ENCODE data around the gene RASA3.
"Not testable (repeated sequence)": the region's sequence is repeated elsewhere in the genome, so short reads cannot be mapped to it uniquely, and the experiment has no call there.

Gene RASA3

DNA sequence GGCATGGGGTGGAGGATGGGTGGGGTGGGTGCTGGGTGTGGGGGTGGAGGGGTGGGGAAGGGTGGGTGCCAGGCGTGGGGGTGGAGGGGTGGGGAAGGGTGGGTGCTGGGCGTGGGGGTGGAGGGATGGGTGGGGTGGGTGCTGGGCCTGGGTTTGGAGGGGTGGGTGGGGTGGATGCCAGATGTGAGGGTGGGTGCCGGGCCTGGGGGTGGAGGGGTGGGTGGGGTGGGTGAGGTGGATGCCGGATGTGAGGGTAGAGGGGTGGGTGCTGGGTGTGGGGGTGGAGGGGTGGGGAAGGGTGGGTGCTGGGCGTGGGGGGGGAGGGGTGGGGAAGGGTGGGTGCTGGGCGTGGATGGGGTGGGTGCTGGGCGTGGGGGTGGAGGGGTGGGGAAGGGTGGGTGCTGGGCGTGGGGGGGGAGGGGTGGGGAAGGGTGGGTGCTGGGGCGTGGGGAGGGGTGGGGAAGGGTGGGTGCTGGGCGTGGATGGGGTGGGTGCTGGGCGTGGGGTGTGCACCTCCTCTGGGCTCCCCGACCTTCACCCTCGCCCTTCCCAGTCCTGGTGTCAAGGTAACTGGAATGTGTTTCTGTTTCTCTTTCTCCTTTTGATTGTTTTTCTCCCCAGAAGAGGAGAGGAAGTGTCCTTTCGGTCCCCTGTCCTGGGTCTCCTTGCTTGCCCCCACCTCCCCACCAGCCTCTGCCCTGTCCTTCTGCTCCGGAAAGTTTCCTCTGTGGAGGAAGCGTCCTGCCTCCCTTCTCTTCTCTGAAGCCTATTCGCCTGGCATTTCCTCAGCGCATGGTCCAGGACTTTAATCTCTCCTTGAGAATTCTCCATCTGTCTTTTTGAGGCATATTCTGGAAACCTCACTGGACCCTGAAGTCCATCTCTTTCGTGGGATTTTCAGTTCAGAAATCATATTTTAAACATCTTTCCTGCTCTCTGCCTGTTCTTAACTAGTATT is 23.8 kb upstream of the RASA3 start:
- no peak for DNase-seq (ENCODE audit: low read depth in 2 of 2)

DNA sequence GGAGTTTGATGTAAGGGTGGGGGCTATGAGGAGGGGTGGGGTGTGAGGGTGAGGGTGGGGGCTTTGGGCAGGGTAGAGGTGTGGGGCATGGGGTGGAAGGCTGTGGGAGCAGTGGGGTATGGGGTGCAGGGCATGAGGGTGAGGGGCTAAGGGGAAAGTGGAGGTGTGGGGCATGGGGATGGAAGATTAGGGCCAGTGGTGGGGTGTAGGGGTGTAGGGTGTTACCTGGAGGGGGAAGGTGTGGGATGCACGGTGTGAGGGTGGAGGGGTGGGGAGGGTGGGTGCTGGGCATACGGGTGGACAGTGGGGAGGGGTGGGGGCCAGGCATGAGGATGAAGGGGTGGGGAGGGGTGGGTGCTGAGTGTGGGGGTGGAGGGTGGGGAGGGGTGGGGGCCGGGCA is 22.9 kb upstream of the RASA3 start:
- no peak for DNase-seq (ENCODE audit: low read depth in 2 of 2)

DNA sequence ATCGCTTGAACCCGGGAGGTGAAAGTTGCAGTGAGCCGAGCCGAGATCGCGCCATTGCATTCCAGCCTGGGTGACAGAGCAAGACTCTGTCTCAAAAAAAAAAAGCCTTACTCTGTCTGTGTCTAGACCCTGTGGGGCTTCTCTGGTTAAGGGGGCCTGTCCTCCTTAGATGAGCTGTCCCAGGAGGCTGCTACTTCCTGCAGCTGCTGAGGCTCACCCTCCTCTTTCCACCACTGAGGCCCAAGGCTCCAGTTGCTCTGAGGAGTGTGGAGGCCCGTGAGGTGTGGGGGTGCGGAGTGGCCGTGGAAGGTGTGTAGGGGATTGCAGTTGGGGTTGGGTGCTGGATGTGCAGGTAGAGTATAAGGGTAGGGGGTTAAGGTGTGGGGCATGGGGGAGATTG is 22.1 kb upstream of the RASA3 start:
- DNase-seq (ENCODE audit: low read depth in 2 of 2): no peak

DNA sequence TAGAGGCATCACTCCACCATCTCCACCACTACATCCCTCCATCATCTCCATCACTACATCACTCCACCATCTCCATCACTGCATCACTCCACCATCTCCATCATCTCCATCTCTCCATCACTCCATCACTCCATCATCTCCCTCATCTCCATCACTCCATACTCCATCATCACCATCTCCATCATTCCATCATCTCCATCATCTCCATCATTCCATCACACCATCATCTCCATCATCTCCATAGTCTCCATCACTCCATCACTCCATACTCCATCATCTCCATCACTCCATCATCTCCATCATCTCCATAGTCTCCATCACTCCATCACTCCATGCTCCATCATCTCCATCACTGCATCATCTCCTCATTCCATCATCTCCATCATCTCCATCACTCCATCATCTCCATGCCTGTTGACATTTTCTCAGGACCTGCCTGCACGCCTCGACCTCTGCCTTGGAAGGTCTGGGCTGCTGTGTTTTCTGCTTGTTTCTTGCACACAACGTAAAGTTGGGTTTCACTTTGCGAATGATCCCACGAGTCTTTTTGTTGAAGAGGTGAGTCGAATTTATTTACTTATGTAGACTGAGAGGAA is 21.2 kb upstream of the RASA3 start:
- no peak for DNase-seq (ENCODE audit: low read depth in 2 of 2)

DNA sequence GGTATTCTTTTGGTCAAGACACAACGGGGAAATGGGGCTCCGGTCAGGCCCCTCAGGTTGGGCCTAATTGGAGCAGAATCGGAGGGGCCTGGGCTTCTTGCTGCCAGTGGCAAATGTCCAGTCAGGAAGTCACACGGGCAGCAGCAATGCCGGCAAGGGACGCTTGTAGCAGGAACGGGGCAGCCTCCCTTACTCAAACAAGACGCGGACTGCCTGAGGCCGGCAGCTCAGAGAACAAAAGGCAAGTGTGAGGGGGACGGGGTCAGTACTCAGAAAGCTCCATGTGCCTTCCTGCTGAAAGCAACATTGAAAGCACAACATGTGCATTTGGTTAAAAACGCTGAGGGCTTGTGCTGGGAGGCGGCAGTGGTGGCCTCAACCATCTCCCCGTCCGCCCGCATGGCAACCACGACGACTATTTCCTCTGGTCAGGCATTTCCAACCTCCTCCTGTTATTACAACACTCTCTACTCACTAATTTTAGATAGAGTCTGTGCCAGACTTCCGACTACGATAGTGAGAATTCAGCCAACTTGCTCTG is 20.5 kb upstream of the RASA3 start:
- no peak for DNase-seq (ENCODE audit: low read depth in 2 of 2)

DNA sequence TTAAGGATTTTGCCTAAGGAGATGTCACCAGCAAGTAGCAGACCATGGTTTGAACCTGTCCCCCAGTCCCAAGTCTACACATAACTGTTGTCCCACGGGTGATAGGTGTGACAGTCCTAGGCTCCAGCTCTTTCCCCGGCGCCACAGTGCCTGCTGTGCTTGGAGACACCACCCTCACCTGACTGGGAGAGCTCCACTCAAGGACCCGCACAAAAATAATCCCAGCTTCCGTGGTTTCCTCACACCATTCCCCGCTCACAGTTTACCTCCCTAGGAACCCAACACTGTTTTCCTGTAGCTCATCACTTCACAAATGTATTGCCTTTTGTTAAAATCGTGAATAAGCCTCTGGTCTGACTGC is 19.8 kb upstream of the RASA3 start:
- no peak for DNase-seq (ENCODE audit: low read depth in 2 of 2)

DNA sequence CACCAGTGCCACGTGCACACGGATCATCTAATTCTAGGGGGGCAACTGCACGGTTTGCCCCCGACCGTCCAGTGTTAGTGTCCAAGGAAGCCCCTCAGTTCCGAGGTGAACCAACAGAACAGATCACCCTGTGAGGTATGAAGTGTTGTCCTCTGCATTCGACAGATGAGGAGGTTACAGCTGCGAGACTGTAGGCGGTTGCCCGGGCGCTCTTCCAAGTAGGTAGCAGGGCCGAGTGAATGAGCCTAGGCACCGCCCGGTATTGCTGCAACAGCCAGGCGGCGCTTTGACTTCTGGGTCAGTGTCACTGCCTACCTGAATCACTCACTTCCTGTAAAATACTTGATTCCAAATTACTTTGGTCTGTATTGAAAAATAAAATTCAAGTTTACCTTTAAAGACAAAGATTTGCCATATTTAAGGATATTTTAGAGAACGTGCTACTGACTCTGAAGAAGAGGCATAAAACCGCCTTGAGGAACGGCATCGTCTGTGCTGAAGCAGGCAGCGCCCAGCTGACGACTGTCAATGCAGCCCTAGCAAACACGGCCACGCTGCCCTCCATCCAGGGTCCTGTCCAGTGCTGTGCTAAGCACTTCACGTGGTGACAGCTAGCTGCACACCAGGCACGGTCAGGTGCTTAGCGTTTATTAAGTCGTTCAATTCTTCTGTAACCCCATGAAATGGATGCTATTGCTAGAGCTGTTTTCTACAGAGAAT is 19.3 kb upstream of the RASA3 start:
- DNase-seq (ENCODE audit: low read depth in 2 of 2): no peak

DNA sequence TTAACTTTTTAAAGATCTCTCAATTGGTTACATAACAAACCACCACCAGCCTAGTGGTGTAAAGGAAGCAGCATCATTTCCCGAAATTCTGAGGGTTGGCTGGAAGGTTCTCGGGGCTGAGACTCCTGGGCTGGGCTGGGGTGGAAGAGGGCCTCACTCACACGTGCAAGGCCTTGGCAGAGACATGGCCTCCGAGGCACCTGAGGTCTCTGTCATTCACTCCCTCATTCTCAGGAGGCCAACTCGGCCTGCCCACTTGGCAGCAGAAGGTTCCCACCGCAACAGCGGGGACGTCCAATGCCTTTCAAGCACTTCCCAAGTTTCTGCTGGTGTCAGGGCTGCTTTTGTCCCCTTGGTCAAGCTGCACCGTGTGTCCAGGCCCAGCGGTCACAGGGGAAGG is 18.6 kb upstream of the RASA3 start:
- no peak for DNase-seq (ENCODE audit: low read depth in 2 of 2)

DNA sequence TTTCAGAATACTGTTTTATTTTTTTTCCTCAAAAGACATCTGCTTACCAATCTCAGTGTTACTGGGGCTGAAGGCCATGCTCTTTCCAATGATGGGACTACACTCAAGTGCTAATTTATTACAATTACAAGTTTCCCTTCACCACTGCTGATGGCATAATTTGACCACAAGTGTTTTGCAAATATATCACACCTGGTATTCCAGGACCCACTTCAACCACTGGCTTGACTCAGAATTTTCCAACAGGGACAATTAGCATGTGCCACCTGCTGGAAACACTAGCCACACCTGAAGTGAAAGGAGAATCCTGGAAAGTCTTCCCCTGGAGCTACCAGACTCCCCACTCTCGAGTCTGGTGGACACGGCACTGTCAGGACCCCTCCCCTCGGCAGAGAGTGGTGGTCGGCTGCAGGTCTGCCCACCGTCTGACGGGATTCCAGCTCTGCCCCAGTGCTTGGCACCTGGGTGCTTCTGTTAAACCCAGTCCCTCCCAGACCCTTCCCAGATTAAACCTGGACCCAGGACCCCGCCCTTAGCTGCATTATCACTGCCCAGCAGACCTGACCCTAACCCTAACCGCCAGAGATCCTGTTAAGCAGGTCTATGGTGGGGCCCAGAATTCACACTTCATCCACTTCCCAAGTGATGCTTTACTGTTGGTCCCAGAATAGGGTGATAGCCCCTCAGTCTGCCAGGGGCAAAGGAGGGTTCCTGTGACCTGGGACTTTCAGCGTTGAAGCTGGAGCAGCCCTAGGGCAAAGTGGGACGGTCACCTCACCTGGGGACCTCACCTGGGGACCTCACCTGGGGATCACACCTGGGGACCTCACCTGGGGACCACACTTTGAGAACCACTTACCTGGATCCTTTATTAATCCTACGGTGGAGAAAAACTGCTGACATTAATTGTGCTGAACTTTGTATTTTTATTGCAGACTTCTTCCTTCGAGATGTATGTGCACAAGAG is 17.6 kb upstream of the RASA3 start:
- no peak for DNase-seq (ENCODE audit: low read depth in 2 of 2)

DNA sequence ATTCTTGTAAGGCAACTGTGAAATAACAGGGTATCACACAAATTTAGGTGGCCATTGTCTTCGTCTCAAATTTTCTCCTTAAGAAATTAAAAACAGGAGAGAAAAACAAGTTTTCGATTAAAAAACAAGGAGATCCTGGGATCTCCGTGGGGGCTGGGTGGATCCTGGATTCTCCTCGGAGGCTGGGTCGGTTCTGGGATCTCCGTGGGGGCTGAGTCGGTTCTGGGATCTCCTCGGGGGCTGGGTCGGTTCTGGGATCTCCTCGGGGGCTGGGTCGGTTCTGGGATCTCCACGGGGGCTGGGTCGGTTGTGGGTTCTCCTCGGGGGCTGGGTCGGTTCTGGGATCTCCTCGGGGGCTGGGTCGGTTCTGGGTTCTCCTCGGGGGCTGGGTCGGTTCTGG is 16.5 kb upstream of the RASA3 start:
- DNase-seq (ENCODE audit: low read depth in 2 of 2): not testable (repeated sequence)

DNA sequence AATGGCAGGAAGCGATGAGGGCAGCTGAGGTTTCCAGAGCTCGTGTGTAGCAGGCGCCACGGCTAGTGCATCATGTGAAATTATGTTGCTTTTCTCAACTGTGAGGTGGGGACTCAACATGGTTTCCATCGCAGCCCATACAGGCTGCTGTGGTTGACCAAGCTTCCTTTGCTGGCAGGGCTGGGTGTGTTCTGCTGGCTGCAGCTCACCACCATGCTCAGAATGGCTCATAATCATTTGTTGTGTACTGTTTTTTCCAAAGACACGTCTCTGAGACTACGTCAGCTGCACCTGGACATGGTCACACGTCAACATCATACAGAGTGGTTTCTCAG is 16.1 kb upstream of the RASA3 start:
- DNase-seq (ENCODE audit: low read depth in 2 of 2): peak; percentile 70 to 72

DNA sequence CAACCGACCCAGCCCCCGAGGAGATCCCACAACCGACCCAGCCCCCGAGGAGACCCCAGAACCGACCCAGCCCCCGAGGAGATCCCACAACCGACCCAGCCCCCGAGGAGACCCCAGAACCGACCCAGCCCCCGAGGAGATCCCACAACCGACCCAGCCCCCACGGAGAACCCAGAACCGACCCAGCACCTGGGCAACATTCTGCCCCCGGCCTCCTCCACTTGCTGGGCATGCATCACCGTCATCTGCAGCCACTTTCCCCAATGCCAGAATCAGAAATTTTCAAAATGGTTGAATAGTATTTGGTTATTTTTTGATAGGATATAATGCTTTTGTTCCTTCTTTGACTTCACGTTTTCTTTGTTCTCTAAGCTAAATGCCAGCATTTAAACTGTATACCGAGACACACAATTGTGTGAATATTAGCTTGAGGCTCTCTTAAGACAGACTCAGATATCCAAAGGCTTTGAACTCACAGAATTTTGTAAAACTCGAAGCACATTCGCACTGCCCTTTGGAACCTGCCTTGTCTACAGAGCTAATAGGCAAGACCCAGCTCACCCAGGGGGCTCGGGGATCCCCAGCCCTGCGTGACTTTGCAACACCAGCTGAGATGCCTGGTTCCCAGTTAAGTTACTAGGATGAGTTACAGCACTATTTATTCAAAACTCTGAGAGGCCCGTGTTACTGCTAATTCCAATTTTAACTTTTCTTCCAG is 15.5 kb upstream of the RASA3 start:
- no peak for DNase-seq (ENCODE audit: low read depth in 2 of 2)

DNA sequence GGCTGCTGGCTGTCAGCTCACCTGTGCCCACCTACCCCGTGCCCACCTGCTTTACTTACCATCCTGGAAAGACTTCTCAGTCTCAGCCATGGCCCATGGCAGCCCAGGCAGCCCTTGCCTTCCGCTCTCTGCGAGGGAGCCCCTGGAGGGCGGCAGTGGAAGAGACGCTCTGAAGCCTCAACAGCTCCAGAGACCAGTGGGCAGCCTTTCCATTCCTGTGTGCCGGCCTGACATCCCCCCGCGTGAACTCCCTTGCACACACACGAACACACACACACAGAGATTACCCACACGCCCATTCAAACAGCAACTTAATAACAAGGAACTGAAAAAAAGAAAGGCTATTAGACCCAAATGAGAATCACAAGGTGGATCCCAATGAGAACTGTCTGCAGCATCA is 14.2 kb upstream of the RASA3 start:
- no peak for DNase-seq (ENCODE audit: low read depth in 2 of 2)

DNA sequence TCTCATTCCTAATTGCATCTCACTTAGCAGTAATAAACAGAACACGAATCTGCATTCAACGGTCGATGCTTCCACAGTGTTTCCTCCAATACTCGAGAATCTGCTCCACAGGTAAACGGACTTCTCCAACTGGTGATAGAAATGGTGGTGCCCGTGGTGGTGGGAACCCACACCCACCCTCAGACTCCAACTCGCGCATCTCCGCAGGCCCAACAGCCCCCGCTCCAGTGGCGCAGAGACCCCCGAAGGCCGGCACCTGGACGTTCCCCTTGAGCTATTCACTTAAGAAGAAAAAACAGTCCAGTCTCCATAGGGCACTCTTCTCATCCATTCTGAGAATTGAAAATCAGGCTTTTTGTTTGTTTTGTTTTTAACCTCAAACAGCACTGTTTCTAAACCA is 13.8 kb upstream of the RASA3 start:
- no peak for DNase-seq (ENCODE audit: low read depth in 2 of 2)

DNA sequence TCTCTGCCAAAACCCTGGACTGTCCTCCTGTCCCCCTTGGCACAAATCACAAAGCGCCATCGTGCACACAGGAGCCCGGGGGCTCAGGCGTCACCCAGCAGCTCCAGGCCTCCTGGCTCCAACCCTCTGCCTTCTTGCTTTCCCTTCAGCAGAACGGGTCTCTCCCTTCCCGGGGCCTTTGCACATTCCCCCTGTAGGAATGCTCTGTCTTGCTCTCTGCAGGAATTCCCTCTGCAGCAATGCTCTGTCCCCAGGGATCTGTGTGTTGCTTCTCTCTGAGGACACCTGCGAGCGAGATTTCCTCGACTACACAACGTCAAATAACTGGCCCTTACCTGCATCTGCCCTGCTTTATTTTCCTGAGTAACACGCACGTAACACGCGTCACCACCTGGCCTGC is 13.3 kb upstream of the RASA3 start:
- DNase-seq (ENCODE audit: low read depth in 2 of 2): no peak

DNA sequence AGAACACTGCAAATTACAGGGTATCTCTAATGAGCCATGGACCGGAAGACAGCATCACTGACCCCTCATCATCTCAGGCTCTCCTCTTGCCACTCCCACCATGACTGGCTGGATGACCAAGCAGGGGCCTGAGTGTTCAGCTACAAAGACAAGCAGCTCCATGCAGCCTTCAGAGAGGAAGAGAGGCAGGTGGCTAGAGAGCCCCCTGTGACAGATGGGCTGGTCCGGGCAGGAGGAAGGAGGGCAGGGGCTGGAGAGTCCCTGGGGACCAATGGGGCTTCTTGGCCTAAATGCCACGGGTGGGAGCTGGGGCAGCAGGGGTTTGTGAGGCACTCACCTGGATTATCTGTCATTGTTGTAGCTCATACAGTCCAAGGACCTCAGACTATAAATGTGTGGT is 12.8 kb upstream of the RASA3 start:
- no peak for DNase-seq (ENCODE audit: low read depth in 2 of 2)

DNA sequence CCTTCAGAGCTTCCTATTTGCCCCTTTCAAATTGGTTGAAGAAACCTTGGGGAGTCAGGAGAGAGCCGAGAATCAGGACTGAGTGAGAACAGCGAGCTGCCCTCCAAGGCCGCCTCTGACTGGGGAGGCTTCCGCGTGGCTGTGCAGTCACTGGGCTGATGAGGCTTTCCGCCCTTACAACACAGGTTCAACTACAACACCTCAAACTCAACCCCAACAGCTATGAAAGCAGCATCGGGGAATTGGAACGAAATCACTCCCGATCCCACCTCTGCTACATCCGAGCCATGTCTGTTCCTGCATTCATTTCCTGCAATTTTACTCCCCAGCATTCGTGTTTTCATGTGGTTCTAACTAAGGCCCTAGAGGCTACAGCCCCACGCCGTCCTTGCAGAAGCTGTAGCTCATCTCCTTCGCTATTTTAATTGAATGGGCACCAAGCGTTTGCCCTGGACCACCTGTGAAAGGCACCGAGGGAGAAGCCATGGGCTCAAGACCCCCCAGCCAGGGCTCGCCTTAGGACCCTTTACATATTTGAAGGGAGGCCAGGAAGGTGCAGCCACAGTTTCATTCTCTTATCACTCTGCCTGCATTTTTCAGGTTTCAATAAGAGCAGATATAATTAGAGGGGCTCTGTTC is 12.3 kb upstream of the RASA3 start:
- no peak for DNase-seq (ENCODE audit: low read depth in 2 of 2)

DNA sequence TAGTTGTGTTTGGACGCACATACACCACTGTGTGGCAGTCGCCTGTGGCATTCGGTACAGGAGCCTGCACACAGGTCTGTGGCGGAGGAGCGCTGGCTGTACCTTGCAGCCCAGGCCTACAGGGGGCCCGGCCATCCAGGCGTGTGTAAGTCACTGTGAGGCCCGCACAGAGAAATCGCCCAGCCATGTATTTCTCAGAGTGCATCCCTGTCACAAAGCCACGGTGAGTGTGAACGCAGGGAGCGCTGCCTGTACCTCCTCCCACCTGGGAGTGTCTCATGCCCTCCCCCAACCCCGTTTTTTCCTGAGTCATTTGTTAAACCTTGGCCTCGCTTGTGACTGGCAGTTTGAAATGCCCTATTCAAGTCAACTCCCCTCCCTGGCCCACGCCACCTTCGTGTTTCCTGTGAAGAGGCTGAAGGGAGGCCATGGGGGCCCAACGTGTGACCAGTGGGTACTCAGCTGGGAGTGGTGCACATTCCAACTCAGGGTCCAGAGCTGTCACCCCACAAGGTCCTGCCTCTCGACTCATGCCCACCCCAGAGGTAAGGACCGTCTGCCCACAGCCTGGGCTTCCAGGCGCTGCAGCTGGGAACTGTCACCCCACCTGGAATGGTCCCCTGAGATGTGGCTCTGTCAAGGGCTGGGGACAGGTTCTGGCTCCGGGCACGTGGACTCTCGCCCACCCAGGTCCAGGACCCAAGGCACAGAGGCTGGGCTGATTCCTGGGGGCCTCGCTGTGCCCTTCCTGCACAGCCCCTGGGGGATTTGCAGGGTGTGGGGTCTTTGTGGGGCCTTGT is 11.6 kb upstream of the RASA3 start:
- no peak for DNase-seq (ENCODE audit: low read depth in 2 of 2)

DNA sequence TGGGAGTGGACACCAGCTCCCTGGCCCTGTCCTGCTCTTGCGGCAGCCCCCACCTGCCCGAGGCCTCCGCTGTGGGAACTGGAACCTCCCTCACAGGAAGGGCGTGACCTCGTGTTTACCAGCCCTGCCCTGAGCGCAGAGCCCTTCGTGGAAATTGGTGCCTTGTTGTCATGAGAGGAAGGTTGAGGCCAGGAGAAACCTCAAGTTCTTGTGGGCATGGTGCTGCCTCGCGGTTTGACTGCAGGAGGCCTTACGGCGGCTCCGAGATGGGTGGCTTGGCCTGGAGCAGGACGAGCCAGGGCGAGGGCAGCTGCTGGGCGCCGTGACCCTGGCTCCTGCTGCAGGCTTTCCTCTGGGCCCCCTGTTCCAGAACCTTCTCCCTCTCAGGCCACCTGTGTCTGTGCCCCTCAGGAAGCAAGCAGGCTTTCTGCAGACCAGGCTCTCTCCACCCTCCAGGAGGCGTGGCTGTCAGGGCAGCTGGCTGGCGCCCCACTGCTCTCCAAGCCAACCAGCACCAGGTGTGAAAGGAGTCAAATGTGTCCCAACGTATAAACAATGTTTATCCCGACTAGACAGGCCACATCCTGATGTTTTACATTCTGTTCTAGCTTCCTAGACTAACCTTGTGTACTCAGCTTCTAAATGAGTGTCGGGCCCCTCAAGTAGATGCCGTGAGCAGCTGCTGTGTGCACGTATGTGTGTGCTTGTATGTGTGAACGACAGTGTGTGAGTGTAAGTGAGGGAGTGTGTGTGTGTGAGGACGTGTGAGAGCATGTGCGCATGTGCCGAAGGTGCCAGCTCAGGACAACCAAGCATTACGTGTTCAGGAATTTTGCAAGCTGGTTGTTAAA is 10.4 kb upstream of the RASA3 start:
- peak; percentile 60 to 64 for DNase-seq (ENCODE audit: low read depth in 2 of 2)
